Astrocyte of the spinal cord (primary cell): ENCODE measurements around the gene GINS1.
"Not testable (repeated sequence)": the region's sequence is repeated elsewhere in the genome, so short reads cannot be mapped to it uniquely, and the experiment has no call there.

Experiments used
- DNase-seq: peaks from one replicate; pipeline ENCODE4 v3.0.0; 2011; ENCODE audit warnings: low read depth, low spot score
- H3K4me3 ChIP-seq: 2 replicates; pipeline ENCODE4 v1.5.1; 2011; ENCODE audit warnings: low read depth, mild to moderate bottlenecking, low read length, moderate library complexity
- CTCF ChIP-seq: IDR thresholded peaks from 2 replicates; pipeline ENCODE4 v1.5.1; 2012; ENCODE audit warnings: low read depth, mild to moderate bottlenecking, low read length, inconsistent platforms
- in situ Hi-C: cut with HindIII; loops from 2 replicates; pipeline ENCODE4 v1.10.0; 2017; ENCODE audit warnings: low sequenced_read_pairs

The GINS1 gene

GRCh38 chr20:25398376-25399036 lies 9.0 kb upstream of the GINS1 start:
- no peak for TF ChIP-seq CTCF
- H3K4me3 ChIP-seq, result no peak overlapping the region
- no peak for DNase-seq
- in situ Hi-C loops, result no loop called here

- DNase-seq, result peak; percentile 83
- H3K4me3 ChIP-seq, result no peak overlapping the region
- in situ Hi-C loops, result no loop called here
- peak; percentile 52 for TF ChIP-seq CTCF
These were observed 8.4 kb upstream of the GINS1 start for GRCh38 chr20:25399037-25399430.

GRCh38 chr20:25400291-25400732 lies 7.2 kb upstream of the GINS1 start:
- DNase-seq, H3K4me3 ChIP-seq, in situ Hi-C loops: not testable (repeated sequence)

GRCh38 chr20:25402583-25402982 lies 4.9 kb upstream of the GINS1 start:
- no peak for TF ChIP-seq CTCF
- in situ Hi-C loops, result no loop called here
- peak; percentile 15 for DNase-seq
- no peak overlapping the region for H3K4me3 ChIP-seq

- peak overlapping the region; percentile 88 for H3K4me3 ChIP-seq
- in situ Hi-C loops, result no loop called here
- no peak for TF ChIP-seq CTCF
- DNase-seq, result no peak
These were observed 686 bp downstream of the GINS1 start for GRCh38 chr20:25408170-25408547.

GRCh38 chr20:25408890-25409289 lies 1.4 kb downstream of the GINS1 start:
- no peak for TF ChIP-seq CTCF
- peak overlapping the region; percentile 88 for H3K4me3 ChIP-seq
- no peak for DNase-seq
- in situ Hi-C loops, result no loop called here

GRCh38 chr20:25418776-25419175 lies 11.3 kb downstream of the GINS1 start:
- no peak for DNase-seq
- H3K4me3 ChIP-seq, result no peak overlapping the region
- in situ Hi-C loops, result no loop called here
- TF ChIP-seq CTCF, result no peak
